DOHH2 (cell line): Measurements from ENCODE around the gene EFTUD2.

Experiments used
- H3F3A ChIP-seq: fragments of 200-600 bp; sonication (generic), shearing (Covaris generic); 2 replicates; pipeline ENCODE4 v1.6.0; 2016; ENCODE audit warnings: antibody characterized with exemption, mild to moderate bottlenecking; ENCODE audit not compliant: control insufficient read depth, insufficient read depth
- H3K27ac ChIP-seq: fragments of 200-600 bp; sonication (generic); 2 replicates; pipeline ENCODE4 v1.5.1; 2014; ENCODE audit warnings: low read depth, mild to moderate bottlenecking, low read length, moderate library complexity
- H3K27me3 ChIP-seq: fragments of 200-600 bp; sonication (generic); 2 replicates; pipeline ENCODE4 v1.6.1; 2014; ENCODE audit warnings: mild to moderate bottlenecking, low read length, mixed read lengths; ENCODE audit not compliant: control insufficient read depth
- H3K36me3 ChIP-seq: fragments of 200-600 bp; sonication (generic); 2 replicates; pipeline ENCODE4 v1.6.1; 2014; ENCODE audit warnings: mild to moderate bottlenecking, low read length, moderate library complexity, mixed read lengths; ENCODE audit not compliant: control insufficient read depth
- H3K4me1 ChIP-seq: fragments of 200-600 bp; sonication (generic); 2 replicates; pipeline ENCODE4 v1.6.1; 2014; ENCODE audit warnings: mild to moderate bottlenecking, low read length, mixed read lengths; ENCODE audit not compliant: control insufficient read depth
- H3K4me2 ChIP-seq: fragments of 200-600 bp; sonication (generic); 2 replicates; pipeline ENCODE4 v1.6.0; 2014; ENCODE audit warnings: mild to moderate bottlenecking, low read length, moderate library complexity
- H3K4me3 ChIP-seq: fragments of 200-600 bp; sonication (generic); 2 replicates; pipeline ENCODE4 v1.5.1; 2014; ENCODE audit warnings: mild to moderate bottlenecking, low read length, mixed read lengths
- H3K79me2 ChIP-seq: fragments of 200-600 bp; sonication (generic); 2 replicates; pipeline ENCODE4 v1.6.1; 2014; ENCODE audit warnings: mild to moderate bottlenecking, low read length, mixed read lengths; ENCODE audit not compliant: control insufficient read depth
- H3K9me2 ChIP-seq: fragments of 200-600 bp; sonication (generic); replicated peaks from 2 replicates; pipeline ENCODE4 v1.6.1; 2014; ENCODE audit warnings: mild to moderate bottlenecking, low read length, mixed read lengths; ENCODE audit not compliant: control insufficient read depth
- H3K9me3 ChIP-seq: fragments of 200-600 bp; sonication (generic); 2 replicates; pipeline ENCODE4 v1.6.1; 2014; ENCODE audit warnings: antibody characterized with exemption, low read length, mixed read lengths; ENCODE audit not compliant: control insufficient read depth, insufficient read depth
- H4K20me1 ChIP-seq: fragments of 200-600 bp; sonication (generic); 2 replicates; pipeline ENCODE4 v1.6.0; 2014; ENCODE audit warnings: low read depth, mild to moderate bottlenecking, antibody characterized with exemption, low read length, moderate library complexity; ENCODE audit not compliant: control insufficient read depth, insufficient read depth
- CTCF ChIP-seq: fragments of 200-600 bp; sonication (generic); IDR thresholded peaks from one replicate; pipeline ENCODE4 v1.5.1; 2014; ENCODE audit warnings: antibody characterized with exemption, mild to moderate bottlenecking, low read depth, low read length; ENCODE audit not compliant: poor library complexity, severe bottlenecking
- EZH2phosphoT487 ChIP-seq: fragments of 200-600 bp; sonication (generic); IDR thresholded peaks from 2 replicates; pipeline ENCODE4 v1.6.1; 2017; ENCODE audit warnings: borderline replicate concordance, mild to moderate bottlenecking, antibody characterized with exemption, low read length, moderate library complexity, mixed read lengths

Gene EFTUD2

DNA sequence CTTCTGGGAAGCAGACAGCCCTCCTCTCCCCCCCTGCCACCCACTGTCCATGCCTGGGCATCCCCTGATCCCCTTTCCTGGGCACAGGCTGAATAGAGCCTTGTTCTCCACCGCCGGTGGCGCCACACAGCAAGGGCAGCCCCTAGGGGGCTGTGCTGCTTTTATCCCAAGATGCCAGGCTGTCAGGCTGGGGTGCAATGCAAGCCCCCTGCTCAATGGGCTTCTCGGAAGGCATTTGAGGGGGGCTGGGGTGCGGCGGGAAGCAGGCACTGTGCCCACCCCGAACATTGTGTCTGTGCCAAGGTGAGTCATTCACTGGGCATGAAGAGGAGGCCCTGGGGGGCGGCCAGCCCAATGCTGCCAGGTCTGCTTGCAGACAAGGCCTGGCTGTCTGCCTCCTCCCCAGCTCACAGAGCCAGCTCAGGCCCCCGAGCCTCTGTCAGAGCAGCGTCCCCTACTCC is 17.6 kb upstream of the EFTUD2 start:
- TF ChIP-seq EZH2phosphoT487, result no peak
- TF ChIP-seq CTCF, result no peak
- peaks cover 28% of the 10 kb centered on the region for H3K4me1 ChIP-seq
- no peak overlapping the region for H3K27ac ChIP-seq
- H3F3A ChIP-seq, result peaks cover 2% of the 10 kb centered on the region; the same call in 1 of the 2 replicates
- H3K4me2 ChIP-seq, result no peak overlapping the region
- no peaks in the 10 kb centered on the region for H3K9me3 ChIP-seq
- no peaks in the 10 kb centered on the region for H4K20me1 ChIP-seq
- no peaks in the 10 kb centered on the region for H3K36me3 ChIP-seq
- no peak overlapping the region for H3K4me3 ChIP-seq
- no peaks in the 10 kb centered on the region for H3K79me2 ChIP-seq
- H3K9me2 ChIP-seq, result no peaks in the 10 kb centered on the region
- peaks cover 33% of the 10 kb centered on the region for H3K27me3 ChIP-seq

DNA sequence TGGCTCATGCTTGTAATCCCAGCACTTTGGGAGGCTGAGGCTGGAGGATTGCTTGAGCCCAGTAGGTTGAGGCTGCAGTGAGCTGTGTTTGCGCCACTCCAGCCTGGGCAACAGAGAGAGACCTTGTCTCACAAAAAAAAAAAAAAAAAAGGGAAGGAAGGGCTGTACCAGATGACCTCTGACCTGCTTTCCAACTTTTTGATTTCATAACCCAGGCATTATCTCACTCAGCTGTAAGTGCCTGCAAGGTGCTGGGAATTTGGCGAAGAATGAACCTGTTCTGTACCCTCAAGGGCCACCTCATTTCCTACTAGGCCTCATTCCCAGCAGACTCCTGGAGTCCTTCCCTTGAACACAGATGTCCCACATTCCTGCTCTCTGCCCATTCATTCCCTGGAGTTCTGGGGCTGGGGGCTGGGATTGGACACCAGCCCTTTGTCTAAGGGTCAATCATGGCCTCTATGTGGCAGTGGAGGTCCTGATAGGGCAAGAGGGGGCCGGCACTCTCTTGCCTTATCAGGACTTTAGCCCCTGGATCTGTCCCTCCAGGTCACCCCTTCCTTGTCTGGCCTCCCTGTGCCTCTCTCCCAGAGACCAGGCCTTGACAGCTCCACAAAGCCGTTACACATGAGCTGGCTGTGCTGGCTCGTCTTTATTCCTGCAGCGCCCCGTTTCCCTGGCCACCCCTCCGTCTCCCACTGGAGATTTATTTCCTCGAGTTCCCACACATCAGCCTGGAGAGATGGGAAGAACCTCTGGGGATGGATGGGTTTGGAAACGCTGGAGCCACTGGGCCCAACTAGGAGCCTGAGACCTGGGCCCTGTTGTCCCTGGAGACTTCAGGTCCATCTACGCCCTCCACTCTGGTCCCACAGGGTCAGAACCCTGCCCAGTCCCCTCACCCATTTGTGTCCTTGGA is 16.9 kb upstream of the EFTUD2 start:
- H3K79me2 ChIP-seq, result no peaks in the 10 kb centered on the region
- no peak overlapping the region for H3K4me3 ChIP-seq
- no peak overlapping the region for H3K27ac ChIP-seq
- TF ChIP-seq EZH2phosphoT487 (no peak), CTCF (no peak)
- peaks cover 33% of the 10 kb centered on the region for H3K4me1 ChIP-seq
- H3K27me3 ChIP-seq, result peaks cover 40% of the 10 kb centered on the region
- H3K4me2 ChIP-seq, result no peak overlapping the region
- no peaks in the 10 kb centered on the region for H3K9me2 ChIP-seq
- H3K9me3 ChIP-seq, result no peaks in the 10 kb centered on the region
- H3F3A ChIP-seq, result peaks cover 2% of the 10 kb centered on the region; the same call in 1 of the 2 replicates
- H3K36me3 ChIP-seq, result no peaks in the 10 kb centered on the region
- H4K20me1 ChIP-seq, result no peaks in the 10 kb centered on the region

- Histone ChIP-seq H3K9me2 (no peaks in the 10 kb centered on the region), H3F3A (peaks cover under 1% of the 10 kb centered on the region; the same call in 1 of the 2 replicates), H3K79me2 (no peaks in the 10 kb centered on the region), H3K4me3 (no peak within 1 kb of the TSS), H3K27ac (no peak within 1 kb of the TSS), H3K9me3 (no peaks in the 10 kb centered on the region), H3K36me3 (no peaks in the 10 kb centered on the region), H3K4me1 (peaks cover 26% of the 10 kb centered on the region), H3K27me3 (peaks cover 41% of the 10 kb centered on the region), H4K20me1 (no peaks in the 10 kb centered on the region), H3K4me2 (no peak within 1 kb of the TSS)
- TF ChIP-seq EZH2phosphoT487, result no peak
- no peak for TF ChIP-seq CTCF
Measured at GRCh38 chr17:44915321-44915726, 16.1 kb upstream of the EFTUD2 start, which contains the start of gene GFAP. Gene GFAP, minus strand, starts transcription at chr17:44915500. Its CDS starts 14 bp downstream, at chr17:44915486.
